NCI-H2171 (cell line): ENCODE measurements around the gene RIN3.
"Not testable (repeated sequence)": the region's sequence is repeated elsewhere in the genome, so short reads cannot be mapped to it uniquely, and the experiment has no call there.

Experiments used
- DNase-seq: peaks from one replicate; lab custom pipeline; 2025; lab: John Stamatoyannopoulos, UW

RIN3 gene

DNA sequence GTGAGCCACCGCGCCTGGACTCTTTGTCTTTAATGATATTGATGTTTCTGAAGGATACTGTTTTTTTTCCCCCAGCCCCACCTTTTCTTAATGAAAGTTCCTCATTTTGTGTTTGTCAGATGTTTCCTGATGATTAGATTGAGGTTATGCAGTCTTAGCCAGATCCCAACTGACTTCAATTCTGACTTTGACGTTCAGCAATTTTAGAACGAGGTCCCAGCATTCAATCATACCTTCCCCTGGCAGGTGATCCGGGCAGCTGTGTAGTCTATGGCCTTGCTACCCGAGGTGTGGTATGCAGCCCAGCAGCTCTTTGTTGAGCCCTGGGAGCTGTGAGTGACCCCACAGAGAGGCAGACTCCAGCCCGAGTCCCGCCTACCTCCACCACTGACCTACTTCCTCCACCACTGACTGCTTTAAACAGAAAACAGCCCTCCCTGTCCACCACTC, 152.1 kb downstream of the RIN3 start:
- no peak for DNase-seq

DNA sequence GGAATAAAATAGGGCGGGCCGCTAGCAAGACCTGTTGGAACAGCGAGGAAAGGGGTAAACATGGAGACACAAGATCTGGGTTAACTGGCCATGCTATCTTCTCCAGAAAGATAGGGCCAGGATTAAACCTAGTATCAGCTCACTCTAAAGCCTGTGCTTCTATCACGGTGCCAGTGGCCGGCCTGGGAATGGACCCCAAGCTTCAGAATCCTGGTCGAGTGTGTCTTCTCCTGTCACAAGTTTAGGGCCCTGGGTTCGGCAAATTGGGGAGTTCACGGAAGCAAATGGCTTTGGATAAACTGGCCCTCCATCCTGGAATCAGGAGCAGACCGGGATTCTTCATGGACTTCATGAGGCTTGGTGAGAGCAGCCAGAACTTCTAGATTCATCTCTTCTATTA, 152.7 kb downstream of the RIN3 start:
- no peak for DNase-seq

GRCh38 chr14:92668276-92668973, 154.8 kb downstream of the RIN3 start:
- DNase-seq: no peak

GRCh38 chr14:92670160-92670559, 156.6 kb downstream of the RIN3 start:
- peak; percentile 83 for DNase-seq

GRCh38 chr14:92670643-92671366, 157.2 kb downstream of the RIN3 start:
- DNase-seq: no peak

DNA sequence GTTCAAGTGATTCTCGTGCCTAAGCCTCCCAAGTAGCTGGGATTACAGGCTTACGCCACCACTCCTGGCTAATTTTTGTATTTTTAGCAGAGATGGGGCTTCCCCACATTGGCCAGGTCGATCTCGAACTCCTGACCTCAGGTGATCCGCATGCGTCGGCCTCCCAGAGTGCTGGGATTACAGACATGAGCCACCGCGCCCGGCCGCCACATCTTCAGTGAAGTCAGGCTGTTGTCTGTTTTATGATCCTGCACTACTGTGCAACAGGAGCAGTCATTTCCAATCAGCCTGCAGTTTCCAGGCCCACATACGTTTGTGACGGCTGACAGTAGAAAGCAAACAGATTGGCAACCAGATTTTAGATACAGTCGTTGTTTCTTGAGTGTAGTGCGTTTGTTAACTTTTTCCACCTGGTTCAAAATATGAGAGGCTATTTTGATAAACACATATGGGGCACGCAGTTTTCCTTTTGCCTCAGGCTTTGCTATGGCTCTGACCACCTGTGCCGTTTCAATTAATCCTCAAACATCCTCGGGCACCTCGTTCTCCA, 160.1 kb downstream of the RIN3 start:
- DNase-seq: peak; percentile 9

- DNase-seq: no peak
These were observed 161.8 kb downstream of the RIN3 start for GRCh38 chr14:92675421-92675820.

DNA sequence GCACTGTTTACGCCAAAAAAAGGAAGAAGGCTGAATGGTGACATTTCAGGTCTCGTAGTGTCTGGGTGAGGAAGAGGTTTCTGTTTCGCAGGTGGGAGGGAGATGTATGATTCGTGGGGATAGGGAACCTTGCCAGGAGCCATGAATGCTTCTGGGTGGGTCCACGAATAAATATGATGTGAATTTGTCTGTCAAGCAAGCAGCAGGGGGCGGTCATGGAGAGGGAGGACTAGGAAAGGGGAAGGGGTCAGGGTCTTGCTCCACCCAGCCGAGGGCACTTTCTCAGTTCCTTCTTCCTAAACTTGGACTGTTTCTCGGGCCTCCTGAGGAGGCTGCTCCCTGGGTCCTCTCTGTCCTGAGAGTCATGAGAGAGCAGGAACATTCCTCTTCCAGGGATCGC, 162.4 kb downstream of the RIN3 start:
- DNase-seq: no peak

DNA sequence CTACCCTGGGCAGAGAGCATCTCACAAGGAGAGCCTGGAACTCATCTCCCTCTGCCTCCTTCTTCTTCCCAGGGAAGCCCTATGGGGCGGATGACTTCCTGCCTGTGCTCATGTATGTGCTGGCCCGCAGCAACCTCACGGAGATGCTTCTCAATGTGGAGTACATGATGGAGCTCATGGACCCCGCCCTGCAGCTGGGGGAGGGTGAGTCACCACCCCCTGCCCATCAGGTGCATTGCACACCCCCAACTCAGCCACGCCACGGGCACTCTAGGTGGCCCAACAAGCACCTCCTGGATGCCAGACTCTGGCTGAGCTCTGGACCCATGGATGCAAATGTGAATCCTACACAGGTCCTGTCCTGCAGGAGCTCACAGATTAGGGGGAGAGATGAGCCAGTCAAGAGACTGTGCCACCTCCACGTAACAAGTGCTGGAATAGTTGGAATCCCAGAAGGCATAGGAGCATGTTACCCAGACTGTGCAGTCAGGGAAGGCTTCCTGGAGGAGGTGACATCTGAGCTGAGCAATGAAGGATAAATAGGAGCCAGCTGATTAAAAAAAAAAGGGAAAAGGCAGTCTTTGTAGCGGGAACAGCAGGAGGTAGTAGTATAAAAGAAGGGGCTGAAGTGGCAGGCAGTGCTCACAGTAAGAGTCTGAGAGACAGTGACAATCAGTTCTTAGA, 163.0 kb downstream of the RIN3 start:
- DNase-seq: no peak

- DNase-seq: no peak
These were observed 163.6 kb downstream of the RIN3 start for GRCh38 chr14:92677087-92677668.

GRCh38 chr14:92677955-92678354, 164.4 kb downstream of the RIN3 start:
- DNase-seq: no peak

- no peak for DNase-seq
These were observed 165.2 kb downstream of the RIN3 start for GRCh38 chr14:92678766-92679165.

- no peak for DNase-seq
These were observed 165.7 kb downstream of the RIN3 start for GRCh38 chr14:92679246-92679645.

DNA sequence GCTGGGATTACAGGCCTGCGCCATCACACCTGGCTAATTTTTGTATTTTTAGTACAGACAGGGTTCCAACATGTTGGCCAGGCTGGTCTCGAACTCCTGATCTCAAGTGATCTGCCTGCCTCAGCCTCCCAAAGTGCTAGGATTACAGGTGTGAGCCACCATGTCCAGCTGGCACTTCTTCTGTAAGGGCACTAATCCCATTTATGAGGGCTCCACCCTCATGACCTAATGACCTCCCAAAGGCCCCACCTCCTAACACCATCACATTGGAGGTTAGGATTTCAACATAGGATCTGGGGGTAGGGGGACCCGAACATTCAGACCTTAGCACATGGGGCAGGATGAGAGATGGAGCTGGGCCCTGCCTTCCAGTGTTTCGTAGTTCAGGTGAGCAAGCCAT, 166.7 kb downstream of the RIN3 start:
- not testable (repeated sequence) for DNase-seq

GRCh38 chr14:92680781-92681650, 167.4 kb downstream of the RIN3 start:
- peak; percentile 62 for DNase-seq

- no peak for DNase-seq
These were observed 169.5 kb downstream of the RIN3 start for GRCh38 chr14:92683041-92683440.

GRCh38 chr14:92684801-92685560, 171.4 kb downstream of the RIN3 start:
- DNase-seq: no peak

- no peak for DNase-seq
These were observed 172.3 kb downstream of the RIN3 start for GRCh38 chr14:92685784-92686355.

GRCh38 chr14:92686411-92686899, 172.9 kb downstream of the RIN3 start:
- DNase-seq: no peak

- DNase-seq: peak; percentile 68
These were observed 173.4 kb downstream of the RIN3 start for GRCh38 chr14:92686900-92687427.
